HepG2 (cell line): ENCODE results near the gene LDLR. TPM values are rescaled to one million over a fixed set of nuclear protein-coding genes. Genes with fewer than 3 reads are reported as not detected.

Experiments
- ARID4A ChIP-seq: sonication (generic); formaldehyde crosslinking; IDR thresholded peaks from 2 replicates; pipeline ENCODE4 v1.5.0; 2020; ENCODE audit warnings: mild to moderate bottlenecking, missing genetic modification reagents, borderline replicate concordance
- ARID5B ChIP-seq: IDR thresholded peaks from 2 replicates; pipeline ENCODE4 v1.4.0; 2020; ENCODE audit warnings: mild to moderate bottlenecking, missing genetic modification reagents
- CCDC6 ChIP-seq: sonication (generic); formaldehyde crosslinking; IDR thresholded peaks from 2 replicates; pipeline ENCODE4 v1.8.1; 2022; ENCODE audit warnings: mild to moderate bottlenecking, missing genetic modification reagents, moderate library complexity
- ELK4 ChIP-seq: sonication (generic); formaldehyde crosslinking; IDR thresholded peaks from 2 replicates; pipeline ENCODE4 v1.9.0; 2021; ENCODE audit warnings: missing genetic modification reagents, borderline replicate concordance
- HDAC6 ChIP-seq: fragments of 200-600 bp; sonication (generic); IDR thresholded peaks from 2 replicates; pipeline ENCODE4 v1.7.0; 2017; ENCODE audit warnings: mild to moderate bottlenecking, antibody characterized with exemption, low read length, low read depth
- HNF4G ChIP-seq, 2 experiments: sonication (generic) in 1 of 2; formaldehyde crosslinking in 1 of 2; IDR thresholded peaks; 2 replicates each; pipeline versions ENCODE4 v1.4.0 to v1.6.1; 2011 to 2020; ENCODE audit warnings: borderline replicate concordance in 2 of 2, low read depth in 2 of 2, mild to moderate bottlenecking in 2 of 2, low read length in 1 of 2, missing genetic modification reagents in 1 of 2, moderate library complexity in 1 of 2
- POGK ChIP-seq: sonication (generic); formaldehyde crosslinking; conservative IDR thresholded peaks from 2 replicates; pipeline ENCODE4 v1.8.0; 2022; ENCODE audit warnings: mild to moderate bottlenecking, moderate library complexity, missing genetic modification reagents
- SIN3A ChIP-seq: IDR thresholded peaks from 2 replicates; pipeline ENCODE4 v1.6.1; 2011; ENCODE audit warnings: low read depth, mild to moderate bottlenecking, control low read depth, low read length, borderline replicate concordance
- SP1 ChIP-seq, 2 experiments: fragments of 450-650 bp in 1 of 2; sonication (generic) in 1 of 2; formaldehyde crosslinking in 1 of 2; IDR thresholded peaks; 2 replicates each; pipeline versions ENCODE4 v1.4.0 to v1.6.1; 2016 to 2020; ENCODE audit warnings: missing genetic modification reagents in 1 of 2
- TBL1XR1 ChIP-seq: fragments of 150-350 bp; IDR thresholded peaks from 2 replicates; pipeline ENCODE4 v1.6.1; 2014; ENCODE audit warnings: borderline replicate concordance, low read length; ENCODE audit not compliant: partially characterized antibody
- ZFP1 ChIP-seq: IDR thresholded peaks from 2 replicates; pipeline ENCODE4 v1.6.1; 2016
- ZFX ChIP-seq: sonication (generic); formaldehyde crosslinking; IDR thresholded peaks from 2 replicates; pipeline ENCODE4 v1.4.0; 2020; ENCODE audit warnings: mild to moderate bottlenecking, low read depth, missing genetic modification reagents, moderate library complexity
- ZMYM4 ChIP-seq: sonication (generic); formaldehyde crosslinking; IDR thresholded peaks from 2 replicates; pipeline ENCODE4 v1.8.1; 2023; ENCODE audit warnings: mild to moderate bottlenecking, missing genetic modification reagents
- polyA plus RNA-seq, 8 experiments: library from polyadenylated mRNA; depleted of rRNA in 3 of 8; stranded (reverse) in 7 of 8; unstranded in 1 of 8; fragments of >200 nt; fragmentation: Illumina TruSeq in 4 of 8; extraction: Trizol in 4 of 8; gene quantifications; 2 replicates each; pipeline versions ENCODE4 v1.2.1 to v1.2.3, GENCODE V29; 2011 to 2016; ENCODE audit warnings: low read depth in 4 of 8, missing spikeins in 1 of 8, mixed read lengths in 1 of 8; ENCODE audit not compliant: insufficient read depth in 1 of 8
- total RNA-seq, 5 experiments: library from RNA; depleted of rRNA; stranded (reverse); fragments of >200 nt; fragmentation: Illumina TruSeq; extraction: Trizol; gene quantifications; 2 replicates each; pipeline ENCODE4 v1.2.3, GENCODE V29; 2016; ENCODE audit warnings: low read depth in 1 of 5

The LDLR gene
- total and polyA plus RNA-seq, 2 of the 13 experiments (the other 11 are each of a cell fraction or from before 2014, with no cell fraction given) = 51.6 to 92.5 TPM

GRCh38 chr19:11089254-11090013, at the start of gene LDLR (continued):
- 0 out of 2 replicates have a peak, but pooled peaks have one; percentile 63 for TF ChIP-seq SIN3A
- no peak for TF ChIP-seq HDAC6
- no peak; the same call in 1 of the 2 replicates for TF ChIP-seq ARID4A
- peak; percentile 50; the same call in 1 of the 2 replicates for TF ChIP-seq ZFX (CRISPR knock-in tag)
- peak; percentile 48 for TF ChIP-seq TBL1XR1
- no peak for TF ChIP-seq ZFP1
- peak; percentile 7; the same call in 1 of the 2 replicates for TF ChIP-seq HNF4G (IDR thresholded peaks at IDR 0.05; ENCODE audit: borderline replicate concordance, low read depth, low read length)
- TF ChIP-seq HNF4G (CRISPR knock-in tag; IDR thresholded peaks at IDR 0.05; ENCODE audit: borderline replicate concordance, low read depth) = no peak
- TF ChIP-seq ARID5B (CRISPR knock-in tag) = no peak
- peak; percentile 57; the same call in 1 of the 2 replicates for TF ChIP-seq CCDC6 (CRISPR knock-in tag)
- no peak for TF ChIP-seq ELK4 (CRISPR knock-in tag)
- no peak for TF ChIP-seq SP1 (IDR thresholded peaks at IDR 0.05)
- TF ChIP-seq SP1 (CRISPR knock-in tag; IDR thresholded peaks at IDR 0.05) = peak; percentile 75
- TF ChIP-seq ZMYM4 (CRISPR knock-in tag) = 0 out of 2 replicates have a peak, but pooled peaks have one; percentile 2
- TF ChIP-seq POGK (CRISPR knock-in tag) = 0 out of 2 replicates have a peak, but pooled peaks have one; percentile 33
